B cell (primary cell): ENCODE data around the gene CACNB4. TPM values are rescaled to one million over a fixed set of nuclear protein-coding genes. Genes with fewer than 3 reads are reported as not detected.

Source experiments
- ATAC-seq: fragments of 200-7000 bp; cut with Tn5 transposase; one replicate; pipeline ENCODE4 v1.10.0; 2021; ENCODE audit warnings: low read depth, mild to moderate bottlenecking, moderate number of reproducible peaks, moderate library complexity
- CTCF ChIA-PET: fragments of 350-600 bp; sonication (Branson Sonifier 250); formaldehyde crosslinking; loops from one replicate; lab custom pipeline; 2021; ENCODE audit warnings: antibody characterized with exemption, inconsistent platforms; lab: Charles Lee
- POLR2A ChIA-PET: fragments of 350-600 bp; sonication (Branson Sonifier 250); formaldehyde crosslinking; loops from one replicate; lab custom pipeline; 2021; ENCODE audit warnings: antibody characterized with exemption; lab: Charles Lee
- DNase-seq: peaks from one replicate; pipeline ENCODE4 v3.0.0; 2013
- H2AFZ ChIP-seq: 2 replicates; pipeline ENCODE4 v1.6.1; 2012; ENCODE audit warnings: mild to moderate bottlenecking, low read depth, low read length; ENCODE audit not compliant: insufficient read depth, poor library complexity, severe bottlenecking
- H3K27ac ChIP-seq, 2 donors: 1 replicate in 1 of 2; 2 replicates in 1 of 2; pipeline ENCODE4 v1.5.1; 2012 to 2013; ENCODE audit warnings: low read length in 2 of 2, mild to moderate bottlenecking in 2 of 2, moderate library complexity in 1 of 2
- H3K27me3 ChIP-seq, 4 experiments: fragments of 200-600 bp in 1 of 4; sonication (generic) in 1 of 4; replicated peaks in 1 of 4; 1 replicate in 2 of 4; 2 replicates in 2 of 4; pipeline versions ENCODE4 v1.6.1 to v1.7.0; 2013 to 2016; ENCODE audit warnings: low read length in 3 of 4, mild to moderate bottlenecking in 2 of 4, mixed read lengths in 1 of 4, moderate library complexity in 1 of 4; ENCODE audit not compliant: insufficient read depth in 4 of 4, control insufficient read depth in 3 of 4; ENCODE audit errors: control extremely low read depth in 1 of 4
- H3K36me3 ChIP-seq, 2 experiments: replicated peaks in 1 of 2; 1 replicate in 1 of 2; 2 replicates in 1 of 2; pipeline versions ENCODE4 v1.6.1 to v1.7.1; 2013; ENCODE audit warnings: low read length in 1 of 2; ENCODE audit not compliant: insufficient read depth in 2 of 2, control insufficient read depth in 1 of 2; ENCODE audit errors: control extremely low read depth in 1 of 2, extremely low read depth in 1 of 2
- H3K4me1 ChIP-seq, 2 donors: fragments of 200-600 bp in 1 of 2; sonication (generic) in 1 of 2; 1 replicate in 1 of 2; 2 replicates in 1 of 2; pipeline versions ENCODE4 v1.5.1 to v1.6.1; 2013 to 2017; ENCODE audit warnings: low read length in 2 of 2; ENCODE audit not compliant: control insufficient read depth in 2 of 2, insufficient read depth in 2 of 2
- H3K4me2 ChIP-seq: replicated peaks from 2 replicates; pipeline ENCODE3; 2012; ENCODE audit warnings: mild to moderate bottlenecking, low read depth, low read length; ENCODE audit not compliant: poor library complexity, severe bottlenecking
- H3K4me3 ChIP-seq, 5 experiments: fragments of 200-600 bp in 1 of 5; sonication (generic) in 1 of 5; 1 replicate in 3 of 5; 2 replicates in 2 of 5; pipeline versions ENCODE4 v1.5.1 to v1.7.0; 2011 to 2016; ENCODE audit warnings: low read length in 4 of 5, mild to moderate bottlenecking in 4 of 5, low read depth in 2 of 5, control low read depth in 1 of 5, moderate library complexity in 1 of 5; ENCODE audit not compliant: insufficient read depth in 1 of 5; ENCODE audit errors: control extremely low read depth in 1 of 5, extremely low read depth in 1 of 5
- H3K79me2 ChIP-seq: fragments of 200-600 bp; sonication (generic); one replicate; pipeline ENCODE4 v1.6.0; 2016; ENCODE audit warnings: low read length; ENCODE audit not compliant: control insufficient read depth, insufficient read depth
- H3K9ac ChIP-seq: fragments of 200-600 bp; sonication (generic); 2 replicates; pipeline ENCODE4 v1.6.1; 2017; ENCODE audit warnings: mild to moderate bottlenecking, low read length, moderate library complexity
- H3K9me3 ChIP-seq, 3 donors: one replicate each; pipeline versions ENCODE4 v1.6.1 to v1.7.1; 2013; ENCODE audit warnings: low read length in 2 of 3; ENCODE audit not compliant: control insufficient read depth in 2 of 3, insufficient read depth in 1 of 3; ENCODE audit errors: control extremely low read depth in 1 of 3
- H4K20me1 ChIP-seq: 2 replicates; pipeline ENCODE4 v1.6.0; 2012; ENCODE audit warnings: mild to moderate bottlenecking, low read length; ENCODE audit not compliant: insufficient read depth, control insufficient read depth, poor library complexity, severe bottlenecking
- H3K27ac Mint-ChIP-seq: one replicate; pipeline ENCODE4 v1.8.0; 2021; ENCODE audit warnings: mixed read lengths
- H3K27me3 Mint-ChIP-seq: one replicate; pipeline ENCODE4 v1.8.0; 2021; ENCODE audit warnings: mixed read lengths
- H3K4me1 Mint-ChIP-seq: one replicate; pipeline ENCODE4 v1.8.0; 2021; ENCODE audit warnings: mixed read lengths
- H3K4me3 Mint-ChIP-seq: one replicate; pipeline ENCODE4 v1.8.0; 2021; ENCODE audit warnings: mixed read lengths
- H3K9me3 Mint-ChIP-seq: one replicate; pipeline ENCODE4 v1.8.0; 2022; ENCODE audit warnings: mixed read lengths; ENCODE audit not compliant: insufficient read depth
- EZH2 ChIP-seq: IDR thresholded peaks from 2 replicates; pipeline ENCODE4 v1.6.1; 2012; ENCODE audit warnings: borderline replicate concordance, low read depth, mild to moderate bottlenecking, moderate library complexity, low read length; ENCODE audit not compliant: insufficient read depth, poor library complexity, severe bottlenecking
- WGBS: methylation state at CpG from one replicate; pipeline ENCODE4 v1.1.5; 2013; ENCODE audit warnings: missing lambda C conversion rate; ENCODE audit not compliant: insufficient coverage; 5-methylcytosine and 5-hydroxymethylcytosine counted together
- intact Hi-C: fragments of 100-400 bp; cut with micrococcal nuclease; formaldehyde crosslinking; loops from one replicate; pipeline ENCODE4 v1.10.0; 2022
- polyA minus RNA-seq: library from RNA; depleted of rRNA, polyadenylated mRNA; stranded (reverse); fragments of >200 nt; gene quantifications from 2 replicates; pipeline ENCODE4 v1.2.3, GENCODE V29; 2012
- polyA plus RNA-seq: library from polyadenylated mRNA; depleted of rRNA; stranded (reverse); fragments of >200 nt; gene quantifications from 2 replicates; pipeline ENCODE4 v1.2.3, GENCODE V29; 2012
- total RNA-seq, 2 donors: library from RNA; stranded (reverse); fragments of 120-200 nt in 1 of 2; gene quantifications; 1 replicate in 1 of 2; 2 replicates in 1 of 2; pipeline versions ENCODE4 v1.2.3 to v1.2.4, GENCODE V29; 2013 to 2022
- TF ChIP-seq, protein P1 (sequence below): fragments of 200-600 bp; IDR thresholded peaks from one replicate; pipeline ENCODE4 v1.8.0; 2022; ENCODE audit warnings: antibody characterized with exemption, mild to moderate bottlenecking

Gene CACNB4
- total RNA-seq (1.1 and 1.4 TPM in 2 replicates), polyA plus RNA-seq (0.12 and 0.14 TPM in 2 replicates), polyA minus RNA-seq (0.51 and 1.4 TPM in 2 replicates)
- 0.91 TPM for total RNA-seq (2013)

DNA sequence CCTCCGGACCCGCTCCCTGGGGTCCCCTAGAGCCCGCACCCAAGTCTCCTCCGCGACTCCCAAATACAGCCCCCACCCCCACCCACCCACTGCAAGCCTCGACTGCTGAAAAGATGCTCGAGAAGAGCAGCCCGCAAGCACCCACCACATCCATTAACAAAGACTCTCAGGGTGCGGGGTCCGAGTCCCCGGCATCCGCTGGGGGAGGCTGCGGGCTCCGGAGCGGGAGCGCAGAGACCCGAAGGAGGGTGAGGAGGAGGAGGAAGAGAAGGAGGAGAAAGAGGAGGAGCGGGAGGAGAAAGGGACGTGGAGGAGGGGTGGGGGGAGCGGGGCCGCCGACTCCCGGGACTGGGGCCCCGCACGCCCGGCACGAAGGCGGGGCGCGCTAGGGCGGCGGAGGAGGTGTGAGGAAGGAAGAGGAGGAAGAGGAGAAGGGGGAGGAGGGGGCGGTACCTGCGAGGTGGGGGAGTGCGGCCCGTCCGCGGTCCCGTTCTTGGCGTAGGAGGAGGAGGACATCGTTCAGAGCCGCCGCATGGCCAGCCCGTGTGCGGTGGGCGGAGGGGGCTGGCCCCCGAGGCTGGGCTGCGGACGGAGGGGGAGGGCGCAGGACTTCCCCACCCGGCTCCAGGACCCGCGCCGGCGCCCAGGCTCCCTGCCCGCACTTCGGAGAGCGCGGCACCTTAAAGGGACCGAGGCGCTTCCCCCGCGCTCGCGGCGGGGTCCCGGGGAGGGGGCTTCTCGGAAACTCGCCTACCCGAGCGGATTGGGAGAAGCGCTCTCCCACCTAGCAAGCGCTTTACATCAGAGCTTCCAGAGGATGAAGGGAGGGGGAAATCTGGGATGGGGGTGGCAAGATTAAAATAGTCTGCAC, at the start of gene CACNB4:
TSS of gene CACNB4 (minus strand) at position 549 of the 871 bp plus-strand sequence.
- Histone ChIP-seq H3K9ac (peak within 1 kb of the TSS; percentile 72), H3K4me1 (peaks cover 21 to 31% of the 10 kb centered on the region in 2 donors), H4K20me1 (no peaks in the 10 kb centered on the region), H3K79me2 (no peaks in the 10 kb centered on the region), H2AFZ (peak within 1 kb of the TSS; percentile 83), H3K4me3 (peak within 1 kb of the TSS; percentile 30 to 66 (median 56)), H3K27ac (no peak within 1 kb of the TSS), H3K36me3 (no peaks in the 10 kb centered on the region), H3K27me3 (peaks cover 3 to 42% (median 26%) of the 10 kb centered on the region in 4 experiments), H3K4me2 (peak within 1 kb of the TSS; percentile 98), H3K9me3 (no peaks in the 10 kb centered on the region)
- Mint-ChIP-seq H3K27ac (no peak within 1 kb of the TSS), H3K4me3 (peak within 1 kb of the TSS; percentile 92), H3K27me3 (peaks cover 28% of the 10 kb centered on the region), H3K9me3 (no peaks in the 10 kb centered on the region), H3K4me1 (peaks cover 19% of the 10 kb centered on the region)
- POLR2A ChIA-PET: no interaction called here
- WGBS: under 1% methylated on average over 66 of the region's 73 CpGs
- ATAC-seq (peak; percentile 56), DNase-seq (peak; percentile 39)
- peak; percentile 71 for TF ChIP-seq EZH2
- TF ChIP-seq, protein P1, sequence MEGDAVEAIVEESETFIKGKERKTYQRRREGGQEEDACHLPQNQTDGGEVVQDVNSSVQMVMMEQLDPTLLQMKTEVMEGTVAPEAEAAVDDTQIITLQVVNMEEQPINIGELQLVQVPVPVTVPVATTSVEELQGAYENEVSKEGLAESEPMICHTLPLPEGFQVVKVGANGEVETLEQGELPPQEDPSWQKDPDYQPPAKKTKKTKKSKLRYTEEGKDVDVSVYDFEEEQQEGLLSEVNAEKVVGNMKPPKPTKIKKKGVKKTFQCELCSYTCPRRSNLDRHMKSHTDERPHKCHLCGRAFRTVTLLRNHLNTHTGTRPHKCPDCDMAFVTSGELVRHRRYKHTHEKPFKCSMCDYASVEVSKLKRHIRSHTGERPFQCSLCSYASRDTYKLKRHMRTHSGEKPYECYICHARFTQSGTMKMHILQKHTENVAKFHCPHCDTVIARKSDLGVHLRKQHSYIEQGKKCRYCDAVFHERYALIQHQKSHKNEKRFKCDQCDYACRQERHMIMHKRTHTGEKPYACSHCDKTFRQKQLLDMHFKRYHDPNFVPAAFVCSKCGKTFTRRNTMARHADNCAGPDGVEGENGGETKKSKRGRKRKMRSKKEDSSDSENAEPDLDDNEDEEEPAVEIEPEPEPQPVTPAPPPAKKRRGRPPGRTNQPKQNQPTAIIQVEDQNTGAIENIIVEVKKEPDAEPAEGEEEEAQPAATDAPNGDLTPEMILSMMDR: no peak
- intact Hi-C loops: no loop called here
- CTCF ChIA-PET: no interaction called here
